Measurements from ENCODE around the gene KHK. TPM values are rescaled to one million over a fixed set of nuclear protein-coding genes. Genes with fewer than 3 reads are reported as not detected.

Gene KHK
- total and polyA plus RNA-seq, 2 of the 8 experiments (the other 6 are each of a cell fraction or from before 2014, with no cell fraction given) = 11.0 to 17.7 TPM

DNA sequence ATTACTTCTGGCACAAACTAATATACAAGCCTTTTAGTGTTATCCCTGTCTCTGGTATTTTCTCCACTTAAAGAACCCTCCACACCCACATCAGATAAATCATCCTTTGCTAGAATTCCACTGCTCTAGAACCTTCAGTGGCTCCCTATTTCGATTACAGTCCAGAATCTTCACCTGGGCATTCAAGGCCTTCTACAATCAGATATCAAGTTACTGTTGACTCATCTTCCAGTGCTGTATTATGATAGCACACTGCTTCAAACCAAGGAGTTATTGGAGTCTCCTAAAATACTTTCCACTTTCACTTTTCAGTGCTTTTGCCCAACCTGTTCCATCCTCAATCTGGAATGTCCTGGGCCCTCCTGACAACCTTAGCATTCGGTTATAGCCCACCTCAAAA lies 28.9 kb downstream of the KHK start:
- ChIA-PET POLR2A (ENCODE audit: partially characterized antibody) (interaction anchor here (1.2 to 3.8 kb wide), 2 partner anchors 9 to 90 kb away, joined by 3 to 11 read pairs; partner anchors contain the start of gene ABHD1), CTCF (ENCODE audit: partially characterized antibody) (interaction anchor here (1.3 to 9.5 kb wide), 4 partner anchors 15 to 154 kb away, joined by 3 to 120 read pairs (median 5); partner anchors contain the start of gene PREB)
- Histone ChIP-seq H3K79me1 (ENCODE audit: low read depth, low read length) (no peaks in the 10 kb centered on the region), H3K23ac (ENCODE audit: insufficient read length) (no peak overlapping the region), H3K9me3 (ENCODE audit: insufficient read depth in 2 of 2, low read depth in 1 of 2, low read length in 1 of 2) (no peaks in the 10 kb centered on the region), H3K9ac (replicated peaks in 1 of 4; ENCODE audit: extremely low read depth in 1 of 4, low read depth in 3 of 4, low read length in 3 of 4) (no peak overlapping the region), H3K4me1 (replicated peaks in 1 of 4; ENCODE audit: control insufficient read depth in 3 of 4, insufficient read depth in 4 of 4, low read length in 3 of 4) (peaks cover 0 to 10% (median 6%) of the 10 kb centered on the region in 4 experiments; a peak in 5 of 7 replicates), H4K8ac (ENCODE audit: extremely low read depth, insufficient read depth, low read length) (no peak overlapping the region), H2BK12ac (ENCODE audit: low read depth, low read length) (no peak overlapping the region), H2BK20ac (ENCODE audit: low read length) (no peak overlapping the region), H4K20me1 (replicated peaks in 1 of 2; ENCODE audit: control insufficient read depth in 1 of 2, insufficient read depth in 2 of 2, low read length in 2 of 2) (no peaks in the 10 kb centered on the region), H2BK15ac (ENCODE audit: low read length) (no peak overlapping the region), H3K18ac (ENCODE audit: extremely low read depth, low read length) (no peak overlapping the region), H2AFZ (ENCODE audit: low read length) (no peak overlapping the region), H3K4ac (replicated peaks; ENCODE audit: insufficient read length, low read depth, low read length) (no peak overlapping the region), H4K91ac (replicated peaks; ENCODE audit: insufficient read length, low read length) (no peak overlapping the region), H2BK5ac (ENCODE audit: low read depth, low read length) (no peak overlapping the region), H3K23me2 (ENCODE audit: low read depth, low read length) (peaks cover 10% of the 10 kb centered on the region), H4K5ac (ENCODE audit: insufficient read length, low read depth, low read length) (no peak overlapping the region), H3K4me3 (ENCODE audit: extremely low read depth in 1 of 4, insufficient read depth in 2 of 4, low read depth in 3 of 4, low read length in 4 of 4) (no peak overlapping the region), H3K4me2 (ENCODE audit: insufficient read depth in 1 of 2, low read depth in 2 of 2, low read length in 2 of 2) (no peak overlapping the region), H3K27me3 (replicated peaks in 1 of 4; ENCODE audit: control insufficient read depth in 3 of 4, extremely low read depth in 1 of 4, insufficient read depth in 3 of 4, low read length in 3 of 4) (peaks cover 6 to 32% (median 25%) of the 10 kb centered on the region in 4 experiments; a peak in 6 of 7 replicates), H2BK120ac (replicated peaks; ENCODE audit: low read depth, low read length) (no peak overlapping the region), H3K36me3 (ENCODE audit: control insufficient read depth in 2 of 4, insufficient read depth in 4 of 4, low read length in 3 of 4) (no peaks in the 10 kb centered on the region), H3K14ac (ENCODE audit: insufficient read length) (no peak overlapping the region), H3K79me2 (ENCODE audit: control insufficient read depth in 1 of 2, insufficient read depth in 2 of 2, low read length in 2 of 2) (no peaks in the 10 kb centered on the region), H3K27ac (ENCODE audit: low read depth, low read length) (no peak overlapping the region), H2AK5ac (ENCODE audit: low read depth, low read length) (no peak overlapping the region), H3K56ac (replicated peaks; ENCODE audit: insufficient read length, low read depth, low read length) (no peak overlapping the region)
- no peak for DNase-seq (ENCODE audit: low read depth in 1 of 2, low spot score in 2 of 2)
- 70% methylated on average over 2 of the region's 2 CpGs; no CpG with 5 or more reads in 1 of the 2 experiments for WGBS, 2 experiments (ENCODE audit: extremely low coverage in 1 of 2, insufficient coverage in 1 of 2, insufficient read length in 1 of 2, insufficient replicate concordance in 2 of 2, low coverage in 1 of 2, low lambda C conversion rate in 2 of 2, missing lambda C conversion rate in 1 of 2)
- no peak for TF ChIP-seq KDM1A (IDR thresholded peaks at IDR 0.05; ENCODE audit: borderline replicate concordance, low read length)
- no peak for TF ChIP-seq POLR2AphosphoS5 (IDR thresholded peaks at IDR 0.05; ENCODE audit: low read depth, low read length)
- TF ChIP-seq RXRA (IDR thresholded peaks at IDR 0.05; ENCODE audit: insufficient read depth, low read depth, low read length) = no peak
- TF ChIP-seq SP4 (IDR thresholded peaks at IDR 0.05; ENCODE audit: low read length) = no peak
- no peak for TF ChIP-seq SP2 (IDR thresholded peaks at IDR 0.05; ENCODE audit: low read length)
- no peak for TF ChIP-seq CREB1 (IDR thresholded peaks at IDR 0.05)
- no peak for TF ChIP-seq JUND (IDR thresholded peaks at IDR 0.05; ENCODE audit: low read length)
- no peak for FAIRE-seq
